Neural cell (in vitro differentiated cells): Measurements from ENCODE around the gene TSEN15. TPM values are rescaled to one million over a fixed set of nuclear protein-coding genes. Genes with fewer than 3 reads are reported as not detected.

Experiments
- H2AFZ ChIP-seq: fragments of 200-600, 300-800 bp; sonication (generic), shearing (Covaris generic); 2 replicates; pipeline ENCODE4 v1.6.0; 2014; ENCODE audit warnings: low read depth, mild to moderate bottlenecking, antibody characterized with exemption, low read length, moderate library complexity
- H3F3A ChIP-seq: fragments of 200-600 bp; shearing (Covaris generic); 2 replicates; pipeline ENCODE4 v1.6.1; 2016; ENCODE audit warnings: mild to moderate bottlenecking, moderate library complexity, mixed read lengths, antibody characterized with exemption, low read length; ENCODE audit not compliant: insufficient read depth, poor library complexity, severe bottlenecking
- H3K27ac ChIP-seq: fragments of 200-600, 300-800 bp; sonication (generic), shearing (Covaris generic); 2 replicates; pipeline ENCODE4 v1.5.1; 2014; ENCODE audit warnings: mild to moderate bottlenecking, low read length, moderate library complexity
- H3K27me3 ChIP-seq: fragments of 300-800, 200-600 bp; sonication (generic), shearing (Covaris generic); 2 replicates; pipeline ENCODE4 v1.6.0; 2014; ENCODE audit warnings: mild to moderate bottlenecking, low read depth, low read length, moderate library complexity; ENCODE audit not compliant: insufficient read depth
- H3K36me3 ChIP-seq: fragments of 300-800, 200-600 bp; sonication (generic), shearing (Covaris generic); 2 replicates; pipeline ENCODE4 v1.5.1; 2014; ENCODE audit warnings: mild to moderate bottlenecking, antibody characterized with exemption, low read length, moderate library complexity; ENCODE audit not compliant: insufficient read depth
- H3K4me2 ChIP-seq: fragments of 300-800, 200-600 bp; sonication (generic), shearing (Covaris generic); 2 replicates; pipeline ENCODE4 v1.6.0; 2014; ENCODE audit warnings: mild to moderate bottlenecking, low read length
- H3K4me3 ChIP-seq: fragments of 300-800, 200-600 bp; sonication (generic), shearing (Covaris generic); 2 replicates; pipeline ENCODE4 v1.5.1; 2014; ENCODE audit warnings: mild to moderate bottlenecking, low read length, moderate library complexity
- H3K79me2 ChIP-seq: fragments of 200-600 bp; shearing (Covaris generic); replicated peaks from 2 replicates; pipeline ENCODE4 v1.6.0; 2014; ENCODE audit warnings: mild to moderate bottlenecking, low read length, moderate library complexity; ENCODE audit not compliant: insufficient read depth
- H3K9ac ChIP-seq: fragments of 300-800, 200-600 bp; sonication (generic), shearing (Covaris generic); 2 replicates; pipeline ENCODE4 v1.6.1; 2016; ENCODE audit warnings: mild to moderate bottlenecking, low read length, mixed read lengths
- H3K9me2 ChIP-seq: fragments of 200-600 bp; shearing (Covaris generic); 2 replicates; pipeline ENCODE4 v1.6.1; 2016; ENCODE audit warnings: mild to moderate bottlenecking, low read length, mixed read lengths; ENCODE audit not compliant: insufficient read depth
- H3K9me3 ChIP-seq: fragments of 200-600, 300-800 bp; sonication (generic), shearing (Covaris generic); 2 replicates; pipeline ENCODE4 v1.6.1; 2016; ENCODE audit warnings: mild to moderate bottlenecking, mixed run types, low read length, moderate library complexity, mixed read lengths
- H4K20me1 ChIP-seq: fragments of 200-600 bp; shearing (Covaris generic); 2 replicates; pipeline ENCODE4 v1.6.1; 2016; ENCODE audit warnings: mild to moderate bottlenecking, mixed run types; ENCODE audit not compliant: insufficient read depth
- CTCF ChIP-seq: fragments of 450-650 bp; IDR thresholded peaks from 2 replicates; pipeline ENCODE4 v1.5.1; 2014; ENCODE audit warnings: antibody characterized with exemption, mild to moderate bottlenecking, moderate library complexity; ENCODE audit not compliant: poor library complexity, severe bottlenecking
- EP300 ChIP-seq: fragments of 450-650 bp; conservative IDR thresholded peaks from 2 replicates; pipeline ENCODE4 v1.6.1; 2014; ENCODE audit warnings: antibody characterized with exemption, mild to moderate bottlenecking, moderate library complexity; ENCODE audit not compliant: poor library complexity, severe bottlenecking
- EZH2 ChIP-seq: fragments of 200-600, 300-800 bp; shearing (Covaris generic), sonication (generic); IDR thresholded peaks from 2 replicates; pipeline ENCODE4 v1.6.1; 2014; ENCODE audit warnings: antibody characterized with exemption, low read length, borderline replicate concordance, mild to moderate bottlenecking; ENCODE audit not compliant: insufficient read depth, poor library complexity, severe bottlenecking
- MXI1 ChIP-seq: fragments of 450-650 bp; conservative IDR thresholded peaks from 2 replicates; pipeline ENCODE4 v1.6.1; 2014; ENCODE audit warnings: antibody characterized with exemption, mild to moderate bottlenecking; ENCODE audit not compliant: poor library complexity, severe bottlenecking
- POLR2AphosphoS5 ChIP-seq: IDR thresholded peaks from 2 replicates; pipeline ENCODE4 v1.6.1; 2012
- RAD21 ChIP-seq: fragments of 450-650 bp; conservative IDR thresholded peaks from 2 replicates; pipeline ENCODE4 v1.6.1; 2014; ENCODE audit warnings: antibody characterized with exemption, mild to moderate bottlenecking, moderate library complexity
- REST ChIP-seq: IDR thresholded peaks from 2 replicates; pipeline ENCODE4 v1.6.1; 2012; ENCODE audit warnings: borderline replicate concordance
- SMC3 ChIP-seq: fragments of 450-650 bp; conservative IDR thresholded peaks from 2 replicates; pipeline ENCODE4 v1.6.1; 2014; ENCODE audit warnings: antibody characterized with exemption, mild to moderate bottlenecking, moderate library complexity; ENCODE audit not compliant: poor library complexity
- TAF1 ChIP-seq: IDR thresholded peaks from 2 replicates; pipeline ENCODE4 v1.6.1; 2012; ENCODE audit warnings: low read depth
- polyA plus RNA-seq: library from polyadenylated mRNA; depleted of rRNA; stranded (reverse); fragments of >200 nt; gene quantifications from 2 replicates; pipeline ENCODE4 v1.2.3, GENCODE V29; 2014

The TSEN15 gene
- polyA plus RNA-seq, 1 donor from 2014 or later: 56.9 TPM

- no peaks in the 10 kb centered on the region for H4K20me1 ChIP-seq
- H3K27me3 ChIP-seq: no peaks in the 10 kb centered on the region
- no peak overlapping the region for H3K4me3 ChIP-seq
- H2AFZ ChIP-seq: no peak overlapping the region
- H3K4me2 ChIP-seq: no peak overlapping the region
- H3K27ac ChIP-seq: no peak overlapping the region
- H3K36me3 ChIP-seq: no peaks in the 10 kb centered on the region
- TF ChIP-seq EP300 (no peak), TAF1 (no peak), CTCF (no peak), MXI1 (no peak), POLR2AphosphoS5 (no peak), SMC3 (no peak), REST (no peak), EZH2 (no peak), RAD21 (no peak)
- no peaks in the 10 kb centered on the region for H3K9me2 ChIP-seq
- no peak overlapping the region for H3K9ac ChIP-seq
- no peaks in the 10 kb centered on the region for H3K9me3 ChIP-seq
- no peaks in the 10 kb centered on the region for H3F3A ChIP-seq
- no peaks in the 10 kb centered on the region for H3K79me2 ChIP-seq
These were observed 59.0 kb downstream of the TSEN15 start for GRCh38 chr1:184110272-184111204.

GRCh38 chr1:184112176-184112948, 60.8 kb downstream of the TSEN15 start:
- no peaks in the 10 kb centered on the region for H3K27me3 ChIP-seq
- no peaks in the 10 kb centered on the region for H3K36me3 ChIP-seq
- H3F3A ChIP-seq: no peaks in the 10 kb centered on the region
- H2AFZ ChIP-seq: no peak overlapping the region
- peak overlapping the region; percentile 75 for H3K27ac ChIP-seq
- no peaks in the 10 kb centered on the region for H3K9me3 ChIP-seq
- no peak overlapping the region for H3K4me3 ChIP-seq
- no peaks in the 10 kb centered on the region for H3K9me2 ChIP-seq
- no peaks in the 10 kb centered on the region for H3K79me2 ChIP-seq
- TF ChIP-seq SMC3 (no peak), CTCF (no peak), POLR2AphosphoS5 (no peak), MXI1 (no peak), EP300 (no peak), TAF1 (no peak), RAD21 (no peak), EZH2 (no peak), REST (no peak)
- H3K4me2 ChIP-seq: no peak overlapping the region
- no peak overlapping the region for H3K9ac ChIP-seq
- no peaks in the 10 kb centered on the region for H4K20me1 ChIP-seq
